GM18909 (cell line): Measurements from ENCODE around the gene RAG2.

Experiments used
- ATAC-seq: cut with Tn5 transposase; IDR thresholded peaks from one replicate; pipeline ENCODE4 v1.9.1; 2021; ENCODE audit warnings: mild to moderate bottlenecking; ENCODE audit not compliant: unreplicated experiment, poor library complexity

RAG2 gene

DNA sequence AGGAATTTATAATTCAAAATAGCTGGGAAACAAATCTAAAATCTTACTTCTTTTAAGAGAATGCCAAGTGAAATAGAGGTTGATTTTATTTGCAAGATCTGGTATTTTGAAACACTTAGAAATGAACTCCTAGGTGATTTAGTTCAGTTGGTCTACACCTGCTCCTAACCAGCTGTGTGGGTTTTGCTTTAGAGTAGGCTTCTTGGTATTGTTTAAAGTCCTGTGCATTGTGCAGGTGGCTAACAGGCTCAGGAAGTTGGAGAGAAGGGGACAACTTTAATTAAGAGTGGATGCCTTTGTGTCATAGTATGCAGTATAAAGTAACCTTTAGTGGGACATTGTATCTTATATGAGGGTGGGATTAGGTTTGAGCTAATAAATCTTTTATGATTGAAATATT, 4.1 kb upstream of the RAG2 start:
- ATAC-seq = no peak

DNA sequence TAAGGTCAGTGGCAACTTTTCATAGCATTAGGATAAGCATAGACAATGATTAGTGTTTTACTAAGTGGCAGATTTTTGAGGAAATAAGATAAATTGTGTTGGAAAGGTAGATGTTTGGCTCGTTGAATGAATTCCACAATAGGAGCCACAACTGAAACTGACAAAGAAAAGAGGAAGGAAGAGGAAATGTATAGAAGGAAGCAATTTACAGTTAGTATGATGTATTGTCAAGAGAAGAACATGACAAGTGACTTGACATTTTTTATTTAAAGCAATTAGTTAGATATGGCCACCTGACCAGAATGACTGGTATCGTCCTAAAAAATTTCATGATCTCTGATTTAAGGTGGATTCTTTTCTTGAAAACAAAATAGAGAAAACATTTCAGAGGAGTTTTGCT, 3.1 kb upstream of the RAG2 start:
- ATAC-seq = no peak

DNA sequence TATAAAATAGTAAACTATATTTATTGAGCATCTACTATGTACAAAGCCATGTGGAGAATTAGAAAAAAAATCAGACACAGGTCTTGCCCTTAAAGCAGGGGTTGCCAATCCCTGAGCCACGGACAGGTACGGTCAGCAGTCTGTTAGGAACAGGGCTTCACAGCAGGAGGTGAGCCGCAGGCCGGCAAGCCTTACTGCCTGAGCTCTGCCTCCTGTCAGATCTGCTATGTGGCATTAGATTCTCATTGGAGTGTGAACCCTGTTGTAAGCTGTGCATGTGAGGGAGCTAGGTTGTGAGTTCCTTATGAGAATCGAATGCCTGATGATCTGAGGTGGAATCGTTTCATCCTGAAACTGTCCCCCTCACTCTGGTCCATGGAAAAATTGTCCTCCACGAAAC, 2.1 kb upstream of the RAG2 start:
- ATAC-seq = no peak

DNA sequence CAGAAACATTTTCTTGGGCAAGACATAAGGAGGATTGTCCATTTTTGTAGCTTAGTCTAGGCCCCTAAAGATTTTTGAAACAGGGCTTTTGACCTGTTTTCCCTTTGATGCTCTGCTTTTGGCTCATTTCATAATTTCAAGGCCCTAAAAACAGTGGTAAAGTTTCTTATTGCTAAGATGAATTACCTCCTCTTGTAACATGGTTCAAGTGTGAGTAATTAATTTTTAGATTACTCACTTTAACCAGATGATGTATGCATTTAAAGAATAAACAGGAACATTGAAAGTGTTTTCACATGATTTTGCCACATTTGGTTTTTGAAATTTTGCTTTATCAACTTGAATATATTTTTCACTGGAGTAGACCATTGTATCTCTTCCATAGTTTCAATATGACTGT, 1.2 kb downstream of the RAG2 start:
- ATAC-seq = no peak

DNA sequence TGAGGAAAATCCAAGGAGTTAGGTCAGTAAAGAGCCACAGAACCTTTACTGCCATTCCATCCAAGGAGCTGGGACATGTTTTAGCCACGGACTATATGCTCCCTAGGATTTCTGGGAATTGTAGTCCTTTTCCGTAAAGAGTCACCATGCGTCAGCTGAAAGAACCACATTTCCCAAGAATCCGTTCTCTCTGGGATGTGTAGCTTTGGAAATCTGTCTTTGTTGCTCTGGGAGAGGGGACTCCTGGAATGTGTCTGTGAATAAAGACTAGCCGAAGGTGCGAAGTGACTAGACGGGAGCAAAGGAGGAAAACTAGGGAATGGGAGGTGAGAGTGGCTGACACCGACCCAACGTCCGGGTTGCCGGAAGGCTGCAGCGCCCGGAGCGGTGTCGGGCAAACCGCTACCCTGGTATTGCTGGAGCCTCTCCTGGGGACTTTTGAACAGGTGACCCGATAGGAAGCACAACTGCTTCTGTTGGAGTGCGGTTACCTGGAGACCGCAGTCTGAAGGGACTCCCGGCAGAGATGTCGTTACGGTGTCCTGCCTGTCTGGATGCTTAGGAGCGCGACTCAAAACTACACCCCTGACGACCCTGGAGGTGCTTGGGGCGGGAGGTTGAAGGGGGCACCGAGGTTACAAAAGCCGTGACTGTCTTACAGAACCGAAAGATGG, 3.6 kb downstream of the RAG2 start, which contains the start of gene IFTAP:
Gene IFTAP (plus strand): TSS at position 187 of the 674 bp plus-strand sequence. CDS start 15,602 bp downstream, outside the sequence.
- ATAC-seq = peak; percentile 75

DNA sequence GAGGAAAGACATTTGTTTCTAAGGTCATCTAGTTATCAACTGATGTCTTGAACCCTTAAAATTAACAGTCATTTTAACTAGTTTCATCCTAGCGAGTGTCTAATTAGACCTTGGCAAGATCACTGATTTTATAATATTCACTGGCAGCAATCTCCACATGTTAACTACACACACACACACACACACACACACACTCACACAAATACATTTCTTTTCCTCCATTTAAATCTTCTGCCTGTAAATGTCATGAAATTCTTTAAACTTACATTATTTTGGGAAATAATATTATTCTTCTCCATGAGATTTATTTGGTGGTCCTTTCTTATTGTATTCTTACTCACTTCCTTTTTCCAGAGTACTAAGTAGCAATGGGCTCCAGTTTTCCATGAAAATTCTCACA, 6.6 kb downstream of the RAG2 start:
- no peak for ATAC-seq

DNA sequence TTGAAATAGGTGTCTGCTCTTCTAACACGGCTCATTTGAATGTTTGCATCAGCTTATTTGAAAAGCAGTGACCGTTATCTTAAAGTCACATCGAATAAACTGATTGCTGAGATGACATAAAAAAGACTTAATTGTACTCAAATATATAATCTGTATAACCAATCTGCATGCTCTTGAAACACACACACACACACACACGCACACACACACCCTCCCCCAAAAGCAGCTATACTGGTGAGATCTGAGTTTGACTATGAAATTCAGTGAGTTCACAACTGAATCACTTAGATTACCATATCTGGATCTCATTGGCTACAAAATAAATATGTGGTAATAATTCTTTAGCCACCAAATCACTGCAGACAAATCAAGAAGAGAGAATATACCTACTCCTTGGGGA, 7.5 kb downstream of the RAG2 start:
- no peak for ATAC-seq

DNA sequence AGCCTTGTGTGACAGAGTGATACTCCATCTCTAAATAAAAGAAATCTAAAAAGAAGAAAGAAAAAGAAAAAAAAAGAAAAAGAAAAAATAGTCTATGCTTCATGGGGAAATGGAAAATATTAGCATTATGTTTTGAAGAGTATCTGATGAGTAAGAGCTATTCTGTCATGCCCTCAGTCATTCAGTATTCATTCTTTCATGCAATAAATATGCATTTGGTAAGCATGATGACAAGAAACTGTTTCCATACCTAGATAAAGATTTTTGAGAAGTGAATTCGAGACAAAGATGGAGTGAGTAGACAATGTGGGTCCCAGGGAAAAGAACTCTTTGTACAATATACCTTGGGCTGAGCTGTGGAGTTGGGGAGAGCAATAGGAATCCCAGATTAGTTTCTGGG, 9.9 kb downstream of the RAG2 start:
- ATAC-seq = no peak

DNA sequence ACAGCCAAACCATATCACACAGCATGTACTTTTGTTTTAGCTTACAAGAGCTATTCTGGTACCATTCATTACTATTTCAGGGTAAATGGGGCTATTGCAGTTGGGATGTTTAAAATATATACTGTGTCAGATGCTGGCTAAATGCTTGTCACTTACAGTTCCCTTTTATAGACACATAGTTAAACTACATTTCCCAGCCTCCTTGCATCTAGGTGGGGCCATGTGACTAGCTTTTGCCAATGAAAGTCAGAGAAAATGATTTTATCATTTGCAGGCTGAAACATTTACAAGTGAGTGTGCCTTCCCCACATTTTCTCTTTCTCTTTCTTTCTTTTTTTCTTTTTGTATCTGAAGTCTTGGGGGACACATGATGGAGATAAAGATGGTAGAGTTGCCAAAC, 11.5 kb downstream of the RAG2 start:
- peak; percentile 55 for ATAC-seq

DNA sequence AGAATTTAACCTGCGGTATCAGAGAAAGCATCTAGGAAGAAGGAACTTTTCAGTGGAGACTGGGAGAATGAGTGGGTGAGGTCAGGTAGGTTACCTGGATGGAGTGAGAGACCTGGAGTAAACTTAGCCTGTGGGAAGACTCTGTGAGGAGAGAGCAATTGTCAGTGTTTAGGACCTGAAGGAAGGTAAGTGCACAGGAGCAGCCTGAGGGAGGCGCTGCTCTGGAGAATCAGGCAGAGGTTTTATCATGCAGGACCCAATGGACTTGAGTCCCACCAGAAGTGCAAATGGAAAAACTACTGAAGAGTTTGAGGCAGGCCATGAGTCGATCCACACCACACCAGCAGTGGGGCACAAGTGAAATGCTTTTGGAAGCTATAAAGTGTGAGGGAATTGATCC, 14.4 kb downstream of the RAG2 start:
- no peak for ATAC-seq

DNA sequence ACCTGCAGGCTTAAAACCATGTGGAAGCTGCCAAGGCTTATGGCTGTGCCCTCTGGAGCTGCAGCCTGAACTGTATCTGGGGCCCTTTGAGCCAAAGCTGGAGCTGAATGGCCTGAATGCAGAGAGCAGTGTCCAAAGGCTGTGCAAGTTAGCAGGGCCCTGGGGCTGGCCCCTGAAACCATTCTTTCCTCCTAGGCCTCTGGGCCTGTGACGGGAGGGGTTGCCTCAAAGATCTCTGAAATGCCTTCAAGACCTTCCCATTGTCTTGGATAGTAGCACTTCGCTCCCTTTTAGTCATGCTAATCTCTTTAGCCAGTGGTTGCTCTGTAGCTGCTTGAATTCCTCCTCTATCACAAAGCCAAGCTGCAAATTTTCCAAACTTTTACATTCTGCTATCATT, 16.5 kb downstream of the RAG2 start:
- no peak for ATAC-seq

DNA sequence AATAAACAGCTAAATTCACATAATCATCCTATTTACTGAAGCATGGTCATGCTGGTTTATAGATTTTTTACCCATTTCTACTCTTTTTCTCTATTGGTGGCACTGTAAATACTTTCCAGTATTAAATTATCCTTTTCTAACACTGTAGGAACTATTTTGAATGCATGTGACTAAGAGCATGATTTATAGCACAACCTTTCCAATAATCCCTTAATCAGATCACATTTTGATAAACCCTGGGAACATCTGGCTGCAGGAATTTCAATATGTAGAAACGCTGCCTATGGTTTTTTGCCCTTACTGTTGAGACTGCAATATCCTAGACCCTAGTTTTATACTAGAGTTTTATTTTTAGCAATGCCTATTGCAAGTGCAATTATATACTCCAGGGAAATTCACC, 19.6 kb downstream of the RAG2 start:
- no peak for ATAC-seq

DNA sequence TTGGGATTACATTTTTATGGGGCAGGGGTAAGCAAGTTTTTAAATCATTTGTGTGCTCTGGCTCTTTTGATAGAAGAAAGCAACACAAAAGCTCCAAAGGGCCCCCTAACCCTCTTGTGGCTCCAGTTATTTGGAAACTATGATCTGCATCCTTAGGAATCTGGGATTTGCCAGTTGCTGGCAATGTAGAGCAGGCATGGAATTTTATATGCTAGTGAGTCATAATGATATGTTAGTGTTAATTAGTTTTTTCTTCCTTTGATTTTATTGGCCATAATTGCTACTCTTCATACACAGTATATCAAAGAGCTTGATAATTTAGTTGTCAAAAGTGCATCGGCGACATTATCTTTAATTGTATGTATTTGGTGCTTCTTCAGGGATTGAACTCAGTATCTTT, 20.2 kb downstream of the RAG2 start:
- no peak for ATAC-seq

DNA sequence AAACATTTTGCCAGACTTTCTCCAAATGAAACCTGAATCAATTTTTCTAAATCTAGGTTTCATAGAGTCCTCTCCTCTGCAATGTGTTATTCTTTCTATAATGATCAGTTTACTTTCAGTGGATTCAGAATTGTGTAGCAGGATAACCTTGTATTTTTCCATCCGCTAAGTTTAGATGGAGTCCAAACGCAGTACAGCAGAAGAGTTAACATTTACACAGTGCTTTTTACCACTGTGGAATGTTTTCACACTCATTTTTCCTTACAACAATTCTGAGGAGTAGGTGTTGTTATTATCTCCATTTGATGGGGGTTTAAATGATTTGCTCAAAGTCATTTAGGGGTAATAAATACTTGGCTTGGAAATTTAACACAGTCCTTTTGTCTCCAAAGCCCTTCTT, 20.7 kb downstream of the RAG2 start:
- ATAC-seq = no peak

DNA sequence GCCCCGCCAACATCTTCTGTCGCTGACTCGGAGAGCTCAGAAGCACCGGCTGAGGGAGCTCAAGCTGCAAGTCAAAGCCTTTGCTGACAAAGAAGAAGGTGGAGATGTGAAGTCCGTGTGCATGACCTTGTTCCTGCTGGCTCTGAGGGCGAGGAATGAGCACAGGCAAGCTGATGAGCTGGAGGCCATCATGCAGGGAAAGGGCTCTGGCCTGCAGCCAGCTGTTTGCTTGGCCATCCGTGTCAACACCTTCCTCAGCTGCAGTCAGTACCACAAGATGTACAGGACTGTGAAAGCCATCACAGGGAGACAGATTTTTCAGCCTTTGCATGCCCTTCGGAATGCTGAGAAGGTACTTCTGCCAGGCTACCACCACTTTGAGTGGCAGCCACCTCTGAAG, 23.6 kb downstream of the RAG2 start:
- ATAC-seq = no peak

DNA sequence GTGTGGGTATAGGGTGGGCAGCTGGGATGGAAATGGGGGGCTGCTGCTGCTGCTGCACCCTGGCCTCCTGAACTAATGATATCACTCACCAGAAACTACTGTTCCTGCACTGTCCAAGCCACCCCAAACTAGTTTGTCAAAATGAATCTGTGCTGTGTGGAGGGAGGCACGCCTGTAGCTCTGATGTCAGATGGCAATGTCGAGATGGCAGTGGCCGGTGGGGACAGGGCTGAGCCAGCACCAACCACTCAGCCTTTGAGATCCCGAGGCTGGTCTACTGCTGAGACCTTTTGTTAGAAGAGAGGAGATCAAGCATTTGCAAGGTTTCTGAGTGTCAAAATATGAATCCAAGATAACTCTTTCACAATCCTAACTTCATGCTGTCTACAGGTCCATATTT, 28.9 kb downstream of the RAG2 start:
- no peak for ATAC-seq

DNA sequence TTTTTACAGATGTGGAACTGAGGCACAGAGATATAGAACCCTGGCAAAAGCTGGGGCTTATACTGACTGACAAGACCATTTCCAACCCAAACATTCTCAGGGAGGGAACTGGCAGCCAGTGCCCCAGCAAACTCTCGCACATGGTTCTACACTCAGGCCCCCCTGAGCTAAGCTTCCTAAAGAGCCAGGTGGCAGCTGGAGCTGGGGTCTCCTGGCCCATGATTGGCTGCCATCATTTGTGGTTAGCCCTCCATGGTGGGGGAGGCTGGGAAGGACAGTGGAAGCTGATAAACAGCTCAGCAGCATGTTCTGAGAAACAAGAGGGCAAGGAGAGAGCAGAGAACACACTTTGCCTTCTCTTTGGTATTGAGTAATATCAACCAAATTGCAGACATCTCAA, 30.3 kb downstream of the RAG2 start, which contains the start of gene RAG1:
Gene RAG1 (plus strand): TSS at position 314 of the 400 bp plus-strand sequence. CDS start 5,298 bp downstream, outside the sequence.
- ATAC-seq = no peak

DNA sequence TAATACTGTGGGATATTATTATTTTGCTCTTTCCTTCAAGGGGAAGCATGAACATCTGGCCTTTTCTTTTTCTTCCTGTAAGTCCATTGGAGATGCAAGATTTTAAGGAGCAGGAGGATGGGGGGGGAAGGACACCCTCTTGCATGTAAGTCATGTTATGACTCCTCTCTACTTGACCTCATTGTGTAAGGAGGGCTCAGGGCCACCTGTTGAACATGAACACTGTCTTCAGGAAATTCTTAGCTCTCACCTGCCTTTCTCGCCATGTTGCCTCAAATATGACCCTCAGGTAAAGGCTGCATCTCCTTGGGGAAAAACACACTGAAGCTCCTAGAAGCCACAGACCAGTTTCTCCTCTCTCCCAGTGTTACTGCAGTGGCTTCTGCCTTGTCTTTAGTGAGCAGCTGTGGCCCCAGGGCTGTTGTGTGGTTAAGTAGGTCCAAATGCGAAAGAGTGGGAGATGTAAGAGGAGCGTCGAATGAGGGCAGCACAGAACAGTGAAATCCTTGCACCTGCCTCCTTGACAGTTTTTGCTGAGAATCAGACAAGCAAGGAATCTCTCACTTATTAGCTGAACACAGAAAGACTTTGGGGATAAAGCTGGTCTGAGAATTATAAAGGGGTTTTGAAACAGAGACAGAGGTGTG, 31.5 kb downstream of the RAG2 start:
- no peak for ATAC-seq

DNA sequence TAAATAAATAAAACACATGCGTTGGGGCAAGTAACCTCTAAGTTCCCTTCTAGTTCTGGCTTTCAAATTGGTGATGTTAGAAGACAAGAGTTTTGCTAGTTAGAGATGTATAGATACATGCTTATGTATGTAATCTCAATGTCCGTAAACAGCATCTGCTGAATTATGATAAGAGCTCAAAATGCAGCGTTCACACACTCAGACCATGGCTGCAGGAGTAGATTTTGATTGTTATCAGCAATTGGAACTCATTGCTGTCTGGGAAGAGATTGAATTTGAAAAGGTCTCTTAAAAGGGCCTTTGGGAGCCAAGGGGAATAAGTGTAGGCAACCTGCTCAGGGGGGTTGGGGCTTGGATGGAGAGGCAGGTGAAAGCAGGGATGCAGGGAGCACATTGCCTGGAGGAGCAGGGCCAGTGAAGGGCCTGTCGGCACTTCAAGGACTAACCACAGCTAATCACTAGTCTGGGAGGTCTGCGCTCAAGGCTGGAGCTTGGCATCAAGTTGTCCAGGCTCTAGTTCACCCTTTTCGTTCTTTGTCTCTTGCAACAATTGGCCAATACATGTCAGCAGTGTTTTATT, 32.9 kb downstream of the RAG2 start:
- no peak for ATAC-seq

DNA sequence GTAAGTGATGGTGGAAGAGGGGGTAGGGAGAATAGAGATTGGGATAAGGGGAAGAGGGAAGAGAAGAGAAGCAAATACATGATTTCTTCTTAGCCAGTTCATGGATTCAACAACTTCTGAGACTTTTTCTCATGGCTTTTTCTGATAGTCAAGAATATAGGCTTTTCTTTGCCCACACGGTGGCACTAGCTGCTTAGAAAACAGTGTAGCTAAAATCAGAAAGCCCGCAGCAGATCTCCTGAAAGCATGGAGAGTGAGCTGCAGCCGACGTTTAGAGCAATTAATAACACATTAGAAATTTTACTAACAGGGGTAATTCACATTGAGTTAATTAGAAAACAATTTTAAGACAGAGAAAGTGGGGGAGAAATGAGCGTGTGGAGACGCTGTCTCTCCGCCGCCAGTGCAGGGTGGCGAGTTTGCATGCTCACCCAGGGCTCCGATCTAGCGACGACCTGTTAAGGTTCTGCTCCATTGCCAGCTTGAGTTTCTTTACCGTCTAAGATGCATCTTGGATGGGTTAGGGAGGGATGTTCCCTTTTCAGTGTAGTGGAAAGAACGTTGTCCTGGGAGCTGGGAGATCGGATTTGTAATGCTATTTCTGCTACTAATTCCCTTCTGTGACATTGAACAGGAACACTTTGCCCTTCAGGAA, 33.5 kb downstream of the RAG2 start:
- peak; percentile 64 for ATAC-seq
